IMR-90 (cell line): ENCODE results near the gene ZFAND2A.
"Not testable (repeated sequence)": the region's sequence is repeated elsewhere in the genome, so short reads cannot be mapped to it uniquely, and the experiment has no call there.

Experiments
- FOS ChIP-seq: fragments of 150-350 bp; IDR thresholded peaks from 2 replicates; pipeline ENCODE4 v1.6.1; 2016; ENCODE audit warnings: low read depth, low read length
- POLR2A ChIP-seq: IDR thresholded peaks from 2 replicates; pipeline ENCODE4 v1.6.1; 2012; ENCODE audit warnings: mild to moderate bottlenecking, low read depth, low read length
- RAD21 ChIP-seq: IDR thresholded peaks from 2 replicates; pipeline ENCODE4 v1.6.1; 2012; ENCODE audit warnings: low read length, improper control_type of control experiment
- TF ChIP-seq, protein P1 (sequence below): conservative IDR thresholded peaks from 2 replicates; pipeline ENCODE4 v1.5.1; 2012; ENCODE audit warnings: mild to moderate bottlenecking, low read depth, low read length, improper control_type of control experiment

DNA sequence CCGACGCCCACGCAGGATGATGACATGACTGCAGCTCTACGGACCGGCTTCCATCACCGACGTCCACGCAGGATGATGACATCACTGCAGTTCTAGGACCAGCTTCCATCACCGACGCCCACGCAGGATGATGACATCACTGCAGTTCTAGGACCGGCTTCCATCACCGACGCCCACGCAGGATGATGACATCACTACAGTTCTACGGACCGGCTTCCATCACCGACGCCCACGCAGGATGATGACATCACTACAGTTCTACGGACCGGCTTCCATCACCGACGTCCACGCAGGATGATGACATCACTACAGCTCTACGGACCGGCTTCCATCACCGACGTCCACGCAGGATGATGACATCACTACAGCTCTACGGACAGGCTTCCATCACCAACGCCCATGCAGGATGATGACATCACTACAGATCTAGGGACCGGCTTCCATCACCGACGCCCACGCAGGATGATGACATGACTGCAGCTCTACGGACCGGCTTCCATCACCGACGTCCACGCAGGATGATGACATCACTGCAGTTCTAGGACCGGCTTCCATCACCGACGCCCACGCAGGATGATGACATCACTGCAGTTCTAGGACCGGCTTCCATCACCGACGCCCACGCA is 43.5 kb downstream of the ZFAND2A start:
- TF ChIP-seq, protein P1, sequence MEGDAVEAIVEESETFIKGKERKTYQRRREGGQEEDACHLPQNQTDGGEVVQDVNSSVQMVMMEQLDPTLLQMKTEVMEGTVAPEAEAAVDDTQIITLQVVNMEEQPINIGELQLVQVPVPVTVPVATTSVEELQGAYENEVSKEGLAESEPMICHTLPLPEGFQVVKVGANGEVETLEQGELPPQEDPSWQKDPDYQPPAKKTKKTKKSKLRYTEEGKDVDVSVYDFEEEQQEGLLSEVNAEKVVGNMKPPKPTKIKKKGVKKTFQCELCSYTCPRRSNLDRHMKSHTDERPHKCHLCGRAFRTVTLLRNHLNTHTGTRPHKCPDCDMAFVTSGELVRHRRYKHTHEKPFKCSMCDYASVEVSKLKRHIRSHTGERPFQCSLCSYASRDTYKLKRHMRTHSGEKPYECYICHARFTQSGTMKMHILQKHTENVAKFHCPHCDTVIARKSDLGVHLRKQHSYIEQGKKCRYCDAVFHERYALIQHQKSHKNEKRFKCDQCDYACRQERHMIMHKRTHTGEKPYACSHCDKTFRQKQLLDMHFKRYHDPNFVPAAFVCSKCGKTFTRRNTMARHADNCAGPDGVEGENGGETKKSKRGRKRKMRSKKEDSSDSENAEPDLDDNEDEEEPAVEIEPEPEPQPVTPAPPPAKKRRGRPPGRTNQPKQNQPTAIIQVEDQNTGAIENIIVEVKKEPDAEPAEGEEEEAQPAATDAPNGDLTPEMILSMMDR: not testable (repeated sequence)
- TF ChIP-seq FOS, RAD21, POLR2A: not testable (repeated sequence)
